Mesenchymal stem cell (in vitro differentiated cells and primary cell): Measurements from ENCODE around the gene GRIN3B.

Experiments used
- DNase-seq: peaks from one replicate; pipeline ENCODE4 v3.0.0-alpha.2; 2013
- H2AFZ ChIP-seq: one replicate; pipeline ENCODE4 v1.6.1; 2013; ENCODE audit warnings: low read depth, mild to moderate bottlenecking, control low read depth, inconsistent platforms, low read length, moderate library complexity
- H2AK5ac ChIP-seq: 2 replicates; pipeline ENCODE4 v1.6.1; 2013; ENCODE audit warnings: low read length, moderate library complexity, mild to moderate bottlenecking, inconsistent platforms; ENCODE audit not compliant: severe bottlenecking
- H2BK120ac ChIP-seq: one replicate; pipeline ENCODE4 v1.6.1; 2013; ENCODE audit warnings: low read depth, mild to moderate bottlenecking, inconsistent platforms, low read length, moderate library complexity
- H2BK12ac ChIP-seq, 2 experiments: one replicate each; pipeline ENCODE4 v1.6.1; 2013; ENCODE audit warnings: inconsistent platforms in 2 of 2, low read length in 2 of 2, mild to moderate bottlenecking in 2 of 2, moderate library complexity in 2 of 2, control low read depth in 1 of 2
- H2BK15ac ChIP-seq: one replicate; pipeline ENCODE4 v1.6.1; 2013; ENCODE audit warnings: mild to moderate bottlenecking, low read depth, inconsistent platforms; ENCODE audit not compliant: poor library complexity, severe bottlenecking
- H2BK5ac ChIP-seq: 2 replicates; pipeline ENCODE4 v1.6.1; 2013; ENCODE audit warnings: low read depth, mild to moderate bottlenecking, low read length, control low read depth, inconsistent platforms; ENCODE audit not compliant: poor library complexity, severe bottlenecking
- H3K14ac ChIP-seq, 2 experiments: one replicate each; pipeline ENCODE4 v1.6.1; 2013; ENCODE audit warnings: inconsistent platforms in 2 of 2, low read length in 2 of 2, control low read depth in 1 of 2, mild to moderate bottlenecking in 1 of 2, moderate library complexity in 1 of 2
- H3K18ac ChIP-seq, 2 experiments: one replicate each; pipeline ENCODE4 v1.6.1; 2013; ENCODE audit warnings: inconsistent platforms in 2 of 2, low read length in 2 of 2, control low read depth in 1 of 2, low read depth in 1 of 2, mild to moderate bottlenecking in 1 of 2
- H3K23ac ChIP-seq, 2 experiments: one replicate each; pipeline ENCODE4 v1.6.1; 2013; ENCODE audit warnings: inconsistent platforms in 2 of 2, low read length in 2 of 2, mild to moderate bottlenecking in 2 of 2, moderate library complexity in 2 of 2, control low read depth in 1 of 2
- H3K27ac ChIP-seq: 2 replicates; pipeline ENCODE4 v1.5.1; 2013; ENCODE audit warnings: mild to moderate bottlenecking, moderate library complexity, low read length, control low read depth, inconsistent platforms; ENCODE audit not compliant: poor library complexity, severe bottlenecking
- H3K27me3 ChIP-seq, 2 experiments: 2 replicates each; pipeline versions ENCODE4 v1.6.1 to v1.7.0; 2013; ENCODE audit warnings: low read length in 2 of 2, mild to moderate bottlenecking in 2 of 2, moderate library complexity in 2 of 2, control low read depth in 1 of 2, inconsistent platforms in 1 of 2; ENCODE audit not compliant: control insufficient read depth in 1 of 2, insufficient read depth in 1 of 2
- H3K36me3 ChIP-seq, 2 experiments: 2 replicates each; pipeline versions ENCODE4 v1.6.1 to v1.7.0; 2013; ENCODE audit warnings: low read length in 2 of 2, control low read depth in 1 of 2, inconsistent platforms in 1 of 2, low read depth in 1 of 2, mild to moderate bottlenecking in 1 of 2; ENCODE audit not compliant: insufficient read depth in 2 of 2, control insufficient read depth in 1 of 2
- H3K4ac ChIP-seq, 2 experiments: one replicate each; pipeline ENCODE4 v1.6.1; 2013; ENCODE audit warnings: inconsistent platforms in 2 of 2, low read length in 2 of 2, mild to moderate bottlenecking in 2 of 2, moderate library complexity in 2 of 2, control low read depth in 1 of 2, low read depth in 1 of 2
- H3K4me1 ChIP-seq: 2 replicates; pipeline ENCODE4 v1.6.1; 2013; ENCODE audit warnings: low read depth, low read length, control low read depth; ENCODE audit not compliant: control insufficient read depth, insufficient read depth
- H3K4me2 ChIP-seq: 2 replicates; pipeline ENCODE4 v1.6.1; 2013; ENCODE audit warnings: low read length, mild to moderate bottlenecking, inconsistent platforms; ENCODE audit not compliant: poor library complexity, severe bottlenecking
- H3K4me3 ChIP-seq, 2 experiments: 2 replicates each; pipeline versions ENCODE4 v1.5.1 to v1.7.0; 2013; ENCODE audit warnings: low read length in 2 of 2, mild to moderate bottlenecking in 2 of 2, control low read depth in 1 of 2, low read depth in 1 of 2; ENCODE audit not compliant: insufficient read depth in 1 of 2
- H3K79me1 ChIP-seq: replicated peaks from 2 replicates; pipeline ENCODE4 v1.6.1; 2013; ENCODE audit warnings: mild to moderate bottlenecking, control low read depth, low read length, inconsistent platforms; ENCODE audit not compliant: poor library complexity, severe bottlenecking
- H3K9ac ChIP-seq: 2 replicates; pipeline ENCODE4 v1.7.0; 2013; ENCODE audit warnings: mild to moderate bottlenecking, low read length, moderate library complexity
- H3K9me3 ChIP-seq: 2 replicates; pipeline ENCODE4 v1.7.0; 2013; ENCODE audit warnings: mild to moderate bottlenecking, low read length; ENCODE audit not compliant: control insufficient read depth
- H4K8ac ChIP-seq: one replicate; pipeline ENCODE4 v1.6.1; 2013; ENCODE audit warnings: inconsistent platforms, mild to moderate bottlenecking, low read length, moderate library complexity
- H4K91ac ChIP-seq: one replicate; pipeline ENCODE4 v1.6.1; 2013; ENCODE audit warnings: mild to moderate bottlenecking, low read length, inconsistent platforms
- WGBS: methylation state at CpG from one replicate; pipeline ENCODE4 v1.1.7; 2013; ENCODE audit warnings: mixed read lengths; 5-methylcytosine and 5-hydroxymethylcytosine counted together

The GRIN3B gene

GRCh38 chr19:1049800-1050199 lies 49.6 kb downstream of the GRIN3B start:
- Histone ChIP-seq H3K14ac (no peak overlapping the region), H3K27me3 (no peaks in the 10 kb centered on the region), H4K91ac (no peak overlapping the region), H2BK5ac (no peak overlapping the region), H3K27ac (no peak overlapping the region), H3K4me1 (peaks cover 2% of the 10 kb centered on the region), H2BK15ac (no peak overlapping the region), H3K9me3 (no peaks in the 10 kb centered on the region), H3K79me1 (no peaks in the 10 kb centered on the region), H3K9ac (no peak overlapping the region), H4K8ac (no peak overlapping the region), H2AK5ac (no peak overlapping the region), H3K4me2 (no peak overlapping the region), H3K36me3 (peaks cover 0 to 61% of the 10 kb centered on the region in 2 experiments), H2BK12ac (no peak overlapping the region), H3K23ac (no peak overlapping the region), H2AFZ (no peak overlapping the region), H3K4ac (no peak overlapping the region), H3K4me3 (no peak overlapping the region), H3K18ac (no peak overlapping the region), H2BK120ac (no peak overlapping the region)
- DNase-seq: no peak
- 82% methylated on average over 7 of the region's 11 CpGs for WGBS

- H3K23ac ChIP-seq: no peak overlapping the region
- 89% methylated on average over 31 of the region's 31 CpGs for WGBS
- H2AK5ac ChIP-seq: no peak overlapping the region
- H3K4me3 ChIP-seq: no peak overlapping the region
- H4K8ac ChIP-seq: no peak overlapping the region
- H2AFZ ChIP-seq: no peak overlapping the region
- H3K9ac ChIP-seq: no peak overlapping the region
- no peak overlapping the region for H2BK5ac ChIP-seq
- H3K27ac ChIP-seq: no peak overlapping the region
- H3K9me3 ChIP-seq: peaks cover 5% of the 10 kb centered on the region
- H4K91ac ChIP-seq: peak overlapping the region; percentile 7
- H3K4me1 ChIP-seq: peaks cover 2% of the 10 kb centered on the region
- no peak overlapping the region for H2BK15ac ChIP-seq
- H3K79me1 ChIP-seq: no peaks in the 10 kb centered on the region
- H2BK120ac ChIP-seq: no peak overlapping the region
- H3K36me3 ChIP-seq: peaks cover 2 to 63% of the 10 kb centered on the region in 2 experiments
- H2BK12ac ChIP-seq: no peak overlapping the region
- H3K14ac ChIP-seq: no peak overlapping the region
- DNase-seq: no peak
- H3K18ac ChIP-seq: no peak overlapping the region
- H3K4ac ChIP-seq: no peak overlapping the region
- no peak overlapping the region for H3K4me2 ChIP-seq
- H3K27me3 ChIP-seq: no peaks in the 10 kb centered on the region
These were observed 51.0 kb downstream of the GRIN3B start for GRCh38 chr19:1050989-1051788.

- Histone ChIP-seq H3K14ac (no peak overlapping the region), H3K4ac (no peak overlapping the region), H3K4me3 (no peak overlapping the region), H2BK12ac (no peak overlapping the region), H4K91ac (no peak overlapping the region), H3K23ac (no peak overlapping the region), H3K27me3 (no peaks in the 10 kb centered on the region), H4K8ac (no peak overlapping the region), H2BK120ac (no peak overlapping the region), H2AK5ac (no peak overlapping the region), H2BK5ac (no peak overlapping the region), H2AFZ (no peak overlapping the region), H3K4me2 (no peak overlapping the region), H3K79me1 (no peaks in the 10 kb centered on the region), H3K4me1 (peaks cover 2% of the 10 kb centered on the region), H3K9me3 (peaks cover 11% of the 10 kb centered on the region), H2BK15ac (no peak overlapping the region), H3K36me3 (peaks cover 8 to 63% of the 10 kb centered on the region in 2 experiments), H3K27ac (no peak overlapping the region), H3K9ac (no peak overlapping the region), H3K18ac (no peak overlapping the region)
- no peak for DNase-seq
- 93% methylated on average over 17 of the region's 17 CpGs for WGBS
These were observed 51.6 kb downstream of the GRIN3B start for GRCh38 chr19:1051791-1052190.

- peaks cover 13 to 62% of the 10 kb centered on the region in 2 experiments for H3K36me3 ChIP-seq
- no peak overlapping the region for H3K23ac ChIP-seq
- no peak overlapping the region for H3K14ac ChIP-seq
- 87% methylated on average over 4 of the region's 5 CpGs for WGBS
- no peak overlapping the region for H2AFZ ChIP-seq
- no peak overlapping the region for H2BK120ac ChIP-seq
- H3K4ac ChIP-seq: no peak overlapping the region
- peaks cover 18% of the 10 kb centered on the region for H3K9me3 ChIP-seq
- H2AK5ac ChIP-seq: no peak overlapping the region
- no peak overlapping the region for H2BK5ac ChIP-seq
- DNase-seq: no peak
- H2BK12ac ChIP-seq: no peak overlapping the region
- H3K79me1 ChIP-seq: no peaks in the 10 kb centered on the region
- H3K9ac ChIP-seq: no peak overlapping the region
- no peak overlapping the region for H3K18ac ChIP-seq
- no peak overlapping the region for H3K4me2 ChIP-seq
- no peak overlapping the region for H4K91ac ChIP-seq
- H3K27ac ChIP-seq: no peak overlapping the region
- no peak overlapping the region for H3K4me3 ChIP-seq
- no peaks in the 10 kb centered on the region for H3K27me3 ChIP-seq
- no peak overlapping the region for H2BK15ac ChIP-seq
- no peak overlapping the region for H4K8ac ChIP-seq
- peaks cover under 1% of the 10 kb centered on the region for H3K4me1 ChIP-seq
These were observed 52.2 kb downstream of the GRIN3B start for GRCh38 chr19:1052349-1052975.
